Measurements from ENCODE around the gene FGFR4.

DNA sequence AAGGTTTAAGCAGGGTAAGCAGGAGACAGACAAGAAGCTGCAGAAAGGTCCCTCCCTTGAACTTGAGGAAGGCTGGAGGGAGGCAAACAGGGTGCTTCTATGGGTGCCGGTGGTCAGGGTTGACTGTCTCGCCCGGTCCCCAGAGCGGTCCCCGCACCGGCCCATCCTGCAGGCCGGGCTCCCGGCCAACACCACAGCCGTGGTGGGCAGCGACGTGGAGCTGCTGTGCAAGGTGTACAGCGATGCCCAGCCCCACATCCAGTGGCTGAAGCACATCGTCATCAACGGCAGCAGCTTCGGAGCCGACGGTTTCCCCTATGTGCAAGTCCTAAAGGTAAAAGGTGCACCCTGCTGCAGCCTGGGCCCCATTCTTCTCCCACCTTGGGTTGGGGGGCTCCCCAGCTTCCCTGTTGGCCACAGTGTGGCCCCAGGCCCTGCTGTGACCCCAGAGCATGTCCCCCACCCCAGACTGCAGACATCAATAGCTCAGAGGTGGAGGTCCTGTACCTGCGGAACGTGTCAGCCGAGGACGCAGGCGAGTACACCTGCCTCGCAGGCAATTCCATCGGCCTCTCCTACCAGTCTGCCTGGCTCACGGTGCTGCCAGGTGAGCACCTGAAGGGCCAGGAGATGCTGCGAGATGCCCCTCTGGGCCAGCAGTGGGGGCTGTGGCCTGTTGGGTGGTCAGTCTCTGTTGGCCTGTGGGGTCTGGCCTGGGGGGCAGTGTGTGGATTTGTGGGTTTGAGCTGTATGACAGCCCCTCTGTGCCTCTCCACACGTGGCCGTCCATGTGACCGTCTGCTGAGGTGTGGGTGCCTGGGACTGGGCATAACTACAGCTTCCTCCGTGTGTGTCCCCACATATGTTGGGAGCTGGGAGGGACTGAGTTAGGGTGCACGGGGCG lies 5.7 kb downstream of the FGFR4 start:
- TF ChIP-seq, protein P1, sequence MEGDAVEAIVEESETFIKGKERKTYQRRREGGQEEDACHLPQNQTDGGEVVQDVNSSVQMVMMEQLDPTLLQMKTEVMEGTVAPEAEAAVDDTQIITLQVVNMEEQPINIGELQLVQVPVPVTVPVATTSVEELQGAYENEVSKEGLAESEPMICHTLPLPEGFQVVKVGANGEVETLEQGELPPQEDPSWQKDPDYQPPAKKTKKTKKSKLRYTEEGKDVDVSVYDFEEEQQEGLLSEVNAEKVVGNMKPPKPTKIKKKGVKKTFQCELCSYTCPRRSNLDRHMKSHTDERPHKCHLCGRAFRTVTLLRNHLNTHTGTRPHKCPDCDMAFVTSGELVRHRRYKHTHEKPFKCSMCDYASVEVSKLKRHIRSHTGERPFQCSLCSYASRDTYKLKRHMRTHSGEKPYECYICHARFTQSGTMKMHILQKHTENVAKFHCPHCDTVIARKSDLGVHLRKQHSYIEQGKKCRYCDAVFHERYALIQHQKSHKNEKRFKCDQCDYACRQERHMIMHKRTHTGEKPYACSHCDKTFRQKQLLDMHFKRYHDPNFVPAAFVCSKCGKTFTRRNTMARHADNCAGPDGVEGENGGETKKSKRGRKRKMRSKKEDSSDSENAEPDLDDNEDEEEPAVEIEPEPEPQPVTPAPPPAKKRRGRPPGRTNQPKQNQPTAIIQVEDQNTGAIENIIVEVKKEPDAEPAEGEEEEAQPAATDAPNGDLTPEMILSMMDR (IDR thresholded peaks at IDR 0.05), result no peak
- TF ChIP-seq POLR2A (IDR thresholded peaks at IDR 0.05), result no peak

Data from esophagus squamous epithelium (tissue), 4 donors.